Ascending aorta (tissue), 2 donors: ENCODE results near the gene TSEN2. TPM values are rescaled to one million over a fixed set of nuclear protein-coding genes. Genes with fewer than 3 reads are reported as not detected.

ENCODE experiments used
- DNase-seq, 2 donors: peaks; one replicate each; pipeline ENCODE4 v3.0.0-alpha.2; 2019; ENCODE audit warnings: low spot score in 2 of 2
- H3K27ac ChIP-seq, 2 donors: fragments of 200-600 bp; sonication (generic); one replicate each; pipeline ENCODE4 v1.5.1; 2016 to 2017; ENCODE audit warnings: mild to moderate bottlenecking in 1 of 2
- H3K27me3 ChIP-seq: fragments of 200-600 bp; sonication (generic); one replicate; pipeline ENCODE4 v1.5.1; 2017
- H3K36me3 ChIP-seq, 2 donors: fragments of 200-600 bp; sonication (generic); one replicate each; pipeline ENCODE4 v1.5.1; 2016
- H3K4me1 ChIP-seq, 2 donors: fragments of 200-600 bp; sonication (generic); one replicate each; pipeline ENCODE4 v1.5.1; 2016 to 2017; ENCODE audit warnings: mild to moderate bottlenecking in 1 of 2
- H3K4me3 ChIP-seq, 2 donors: fragments of 200-600 bp; sonication (generic); one replicate each; pipeline ENCODE4 v1.5.1; 2016 to 2017; ENCODE audit warnings: mild to moderate bottlenecking in 1 of 2
- H3K9me3 ChIP-seq, 2 donors: fragments of 200-600 bp; sonication (generic); one replicate each; pipeline ENCODE4 v1.5.1; 2016
- intact Hi-C: fragments of 100-400 bp; cut with DNase I; formaldehyde crosslinking; loops from one replicate; pipeline ENCODE4 v1.15.1; 2023
- total RNA-seq: library from RNA; depleted of rRNA; stranded (reverse); fragments of >200 nt; gene quantifications from one replicate; pipeline ENCODE4 v1.1.0, GENCODE V29; 2016
- TF ChIP-seq, protein P1 (sequence below), 3 experiments: fragments of 200-600 bp in 2 of 3; fragments of 450-650 bp in 1 of 3; sonication (generic) in 2 of 3; IDR thresholded peaks; one replicate each; pipeline ENCODE4 v1.5.1; 2016 to 2019; ENCODE audit warnings: antibody characterized with exemption in 3 of 3, mild to moderate bottlenecking in 1 of 3, moderate library complexity in 1 of 3

Gene TSEN2
- total RNA-seq, 1 donor from 2014 or later = 6.3 TPM

GRCh38 chr3:12470680-12471079 is 13.6 kb upstream of the TSEN2 start:
- no peak overlapping the region for H3K27ac ChIP-seq
- no peaks in the 10 kb centered on the region for H3K27me3 ChIP-seq
- H3K36me3 ChIP-seq = no peaks in the 10 kb centered on the region
- no peaks in the 10 kb centered on the region for H3K4me1 ChIP-seq
- intact Hi-C loops = no loop called here
- no peak for DNase-seq
- TF ChIP-seq, protein P1, sequence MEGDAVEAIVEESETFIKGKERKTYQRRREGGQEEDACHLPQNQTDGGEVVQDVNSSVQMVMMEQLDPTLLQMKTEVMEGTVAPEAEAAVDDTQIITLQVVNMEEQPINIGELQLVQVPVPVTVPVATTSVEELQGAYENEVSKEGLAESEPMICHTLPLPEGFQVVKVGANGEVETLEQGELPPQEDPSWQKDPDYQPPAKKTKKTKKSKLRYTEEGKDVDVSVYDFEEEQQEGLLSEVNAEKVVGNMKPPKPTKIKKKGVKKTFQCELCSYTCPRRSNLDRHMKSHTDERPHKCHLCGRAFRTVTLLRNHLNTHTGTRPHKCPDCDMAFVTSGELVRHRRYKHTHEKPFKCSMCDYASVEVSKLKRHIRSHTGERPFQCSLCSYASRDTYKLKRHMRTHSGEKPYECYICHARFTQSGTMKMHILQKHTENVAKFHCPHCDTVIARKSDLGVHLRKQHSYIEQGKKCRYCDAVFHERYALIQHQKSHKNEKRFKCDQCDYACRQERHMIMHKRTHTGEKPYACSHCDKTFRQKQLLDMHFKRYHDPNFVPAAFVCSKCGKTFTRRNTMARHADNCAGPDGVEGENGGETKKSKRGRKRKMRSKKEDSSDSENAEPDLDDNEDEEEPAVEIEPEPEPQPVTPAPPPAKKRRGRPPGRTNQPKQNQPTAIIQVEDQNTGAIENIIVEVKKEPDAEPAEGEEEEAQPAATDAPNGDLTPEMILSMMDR (IDR thresholded peaks at IDR 0.05) = no peak
- no peak overlapping the region for H3K4me3 ChIP-seq
- H3K9me3 ChIP-seq = no peaks in the 10 kb centered on the region

DNA sequence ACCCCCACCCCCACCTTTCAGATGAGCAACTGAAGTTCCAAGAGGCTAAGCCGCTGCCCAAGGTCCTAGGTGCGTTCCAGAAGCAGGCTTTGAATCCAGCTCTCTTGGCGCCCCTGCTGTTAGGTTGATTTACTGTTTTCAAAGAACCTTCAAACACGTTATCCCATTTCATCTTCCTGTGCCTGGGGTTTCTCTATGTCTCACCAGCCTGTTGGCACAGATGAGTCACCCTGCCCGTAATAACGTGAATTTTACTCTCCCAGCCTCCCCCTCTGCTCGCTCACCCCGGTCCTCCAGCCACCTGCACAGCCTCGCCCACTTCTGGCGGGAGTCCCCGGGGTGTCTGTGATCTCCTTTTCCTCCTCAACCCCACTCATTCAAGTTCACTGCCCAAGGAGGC is 13.0 kb upstream of the TSEN2 start:
- Histone ChIP-seq H3K27me3 (no peaks in the 10 kb centered on the region), H3K27ac (no peak overlapping the region), H3K36me3 (no peaks in the 10 kb centered on the region), H3K9me3 (no peaks in the 10 kb centered on the region), H3K4me3 (no peak overlapping the region), H3K4me1 (peaks cover 0 to 4% of the 10 kb centered on the region in 2 donors)
- intact Hi-C loops = no loop called here
- TF ChIP-seq, protein P1 (IDR thresholded peaks at IDR 0.05) = no peak
- DNase-seq = no peak

DNA sequence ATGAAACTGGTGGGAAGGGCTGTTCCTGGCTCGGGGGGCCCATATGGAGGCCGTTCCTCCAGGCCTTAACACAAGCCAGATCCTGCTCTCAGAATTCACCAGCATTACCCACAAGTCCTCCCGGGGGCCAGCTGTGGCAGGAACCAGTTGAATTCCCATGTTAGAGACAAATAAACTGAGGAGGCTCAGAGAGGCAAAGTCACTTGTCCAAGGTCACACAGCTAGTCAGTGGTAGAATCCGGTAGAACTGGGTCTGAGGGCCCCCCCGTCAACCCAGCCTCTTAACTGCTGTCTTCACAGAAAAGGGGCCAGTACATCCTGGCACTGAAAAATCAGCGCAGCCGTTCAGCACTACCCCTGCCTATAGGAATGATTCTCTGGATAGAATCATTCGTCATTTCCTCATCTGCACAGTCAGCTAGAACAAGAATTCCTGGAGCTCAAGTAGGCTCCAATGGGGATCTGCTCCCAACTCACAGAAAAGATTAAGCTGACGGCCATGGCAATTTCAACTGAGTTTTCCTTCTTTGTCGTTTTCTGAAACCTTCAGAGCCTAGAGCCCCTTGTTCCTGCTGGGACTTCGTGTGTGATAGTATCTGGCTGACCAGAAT is 12.2 kb upstream of the TSEN2 start:
- TF ChIP-seq, protein P1 (IDR thresholded peaks at IDR 0.05) = no peak
- Histone ChIP-seq H3K27me3 (no peaks in the 10 kb centered on the region), H3K9me3 (no peaks in the 10 kb centered on the region), H3K4me1 (peaks cover 0 to 6% of the 10 kb centered on the region in 2 donors), H3K27ac (no peak overlapping the region), H3K36me3 (no peaks in the 10 kb centered on the region), H3K4me3 (no peak overlapping the region)
- no peak for DNase-seq
- intact Hi-C loops = no loop called here

DNA sequence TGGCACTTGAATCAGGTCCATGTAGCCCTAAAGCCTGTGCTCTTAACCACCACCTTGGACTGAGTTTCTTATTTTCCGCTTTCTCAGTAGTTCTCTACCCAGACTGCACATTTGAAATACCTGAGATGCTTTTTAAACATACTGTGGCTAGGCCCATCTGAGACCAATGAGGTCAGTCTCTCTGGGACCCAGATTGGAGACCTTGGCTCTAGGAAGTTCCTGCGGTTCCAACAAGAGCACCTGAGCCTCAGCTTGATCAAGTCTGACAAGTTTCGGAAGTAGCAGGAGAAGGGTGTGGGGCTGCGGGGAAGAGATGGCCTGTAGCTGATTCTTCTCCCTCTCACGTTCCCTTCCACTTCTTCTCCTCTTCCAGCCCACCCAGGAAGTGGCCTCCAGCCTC is 11.5 kb upstream of the TSEN2 start:
- H3K27ac ChIP-seq = no peak overlapping the region
- no peaks in the 10 kb centered on the region for H3K36me3 ChIP-seq
- no peak overlapping the region for H3K4me3 ChIP-seq
- no peak for DNase-seq
- H3K4me1 ChIP-seq = peaks cover 0 to 6% of the 10 kb centered on the region in 2 donors
- intact Hi-C loops = no loop called here
- TF ChIP-seq, protein P1 (IDR thresholded peaks at IDR 0.05) = no peak
- H3K27me3 ChIP-seq = no peaks in the 10 kb centered on the region
- no peaks in the 10 kb centered on the region for H3K9me3 ChIP-seq

GRCh38 chr3:12473511-12473910 is 10.8 kb upstream of the TSEN2 start:
- intact Hi-C loops = no loop called here
- TF ChIP-seq, protein P1 (IDR thresholded peaks at IDR 0.05) = no peak
- DNase-seq = no peak

More at GRCh38 chr3:12473511-12473910, 10.8 kb upstream of the TSEN2 start:
- H3K9me3 ChIP-seq = no peaks in the 10 kb centered on the region
- H3K4me3 ChIP-seq = no peak overlapping the region
- no peak overlapping the region for H3K27ac ChIP-seq
- H3K27me3 ChIP-seq = no peaks in the 10 kb centered on the region
- H3K36me3 ChIP-seq = no peaks in the 10 kb centered on the region
- peaks cover 0 to 6% of the 10 kb centered on the region in 2 donors for H3K4me1 ChIP-seq
